GM18867 (cell line): ENCODE results near the gene DAPK3.
"Not testable (repeated sequence)": the region's sequence is repeated elsewhere in the genome, so short reads cannot be mapped to it uniquely, and the experiment has no call there.

ENCODE experiments used
- ATAC-seq: cut with Tn5 transposase; IDR thresholded peaks from one replicate; pipeline ENCODE4 v1.9.1; 2021; ENCODE audit warnings: mild to moderate bottlenecking, moderate library complexity; ENCODE audit not compliant: unreplicated experiment

The DAPK3 gene

DNA sequence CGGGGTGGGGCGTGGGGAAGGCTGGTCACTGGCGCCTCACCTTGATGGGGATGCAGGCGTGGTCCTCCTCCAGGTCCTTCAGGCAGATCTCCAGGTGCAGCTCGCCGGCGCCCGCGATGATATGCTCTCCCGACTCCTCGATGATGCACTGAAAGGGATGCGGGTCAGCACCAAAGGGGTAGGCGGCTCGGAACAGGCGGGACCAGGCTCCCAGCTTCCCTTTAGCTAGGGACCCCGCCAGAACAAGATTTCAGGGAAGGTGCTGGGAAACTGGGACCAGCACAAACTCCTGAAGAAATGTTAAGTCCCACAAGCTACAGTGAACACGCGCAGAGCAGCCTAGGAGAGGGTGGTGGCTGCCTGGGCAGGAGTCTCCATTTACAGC is 8.4 kb upstream of the DAPK3 start:
- ATAC-seq: no peak

DNA sequence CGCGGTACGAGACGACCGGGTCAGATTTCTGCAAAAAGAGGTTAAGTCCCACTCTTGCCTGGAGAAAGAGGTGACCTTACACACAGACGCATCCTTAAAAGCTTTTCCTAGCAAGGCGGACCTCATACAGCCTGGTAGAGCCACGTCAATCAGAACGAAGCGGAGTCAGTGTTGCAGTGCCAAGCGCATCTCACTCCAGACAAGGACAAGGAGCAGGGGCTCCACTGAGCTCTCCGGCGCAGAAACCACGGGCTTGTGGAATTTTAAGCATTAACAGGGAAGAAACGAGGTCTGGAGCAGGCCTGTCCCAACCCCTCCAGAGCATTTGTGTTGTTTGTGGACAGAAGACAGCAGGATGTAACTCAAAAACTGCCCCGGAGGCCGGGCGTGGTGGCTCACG is 7.2 kb upstream of the DAPK3 start:
- no peak for ATAC-seq

DNA sequence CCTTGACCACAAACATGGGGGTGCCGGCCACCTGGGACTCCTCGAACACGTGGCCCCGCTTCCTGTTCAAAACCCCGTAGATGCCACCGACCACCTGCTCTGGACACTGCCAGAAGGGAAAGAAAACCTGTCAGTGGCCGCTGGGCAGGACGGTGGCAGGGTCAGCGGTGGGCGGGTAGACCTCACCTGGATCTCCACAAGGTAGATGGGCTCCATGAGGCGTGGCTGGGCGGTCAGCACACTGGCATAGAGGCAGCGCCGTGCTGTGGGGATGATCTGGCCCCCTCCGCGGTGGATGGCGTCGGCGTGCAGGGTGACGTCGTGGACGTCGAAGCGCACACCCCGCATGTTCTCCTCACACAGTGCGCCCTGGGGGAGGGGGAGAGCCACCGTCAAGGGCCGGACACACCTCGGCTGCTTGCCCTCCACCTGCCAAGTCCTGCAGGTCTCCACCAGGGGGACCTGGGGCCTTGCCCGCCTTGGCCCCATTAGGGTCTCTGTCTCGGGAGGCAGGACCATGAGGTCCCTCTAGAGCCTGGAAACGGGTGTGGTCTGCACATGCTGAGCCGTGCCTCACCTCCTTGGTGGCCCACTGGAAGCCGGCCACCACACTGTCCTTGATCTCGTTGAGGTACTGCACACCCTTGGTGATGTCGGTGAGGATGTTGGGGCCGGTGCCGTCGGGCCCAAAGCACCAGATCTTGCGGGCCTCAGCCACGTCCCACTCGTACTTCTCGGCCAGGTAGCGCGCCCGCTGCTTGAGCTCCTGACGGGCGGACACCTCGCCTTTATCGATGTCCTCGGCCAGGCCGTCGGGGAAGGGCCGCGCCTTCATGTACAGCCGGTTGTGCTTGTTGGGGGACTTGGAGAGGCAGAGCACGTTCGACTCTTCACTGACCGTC is 6.6 kb upstream of the DAPK3 start:
- ATAC-seq: no peak

DNA sequence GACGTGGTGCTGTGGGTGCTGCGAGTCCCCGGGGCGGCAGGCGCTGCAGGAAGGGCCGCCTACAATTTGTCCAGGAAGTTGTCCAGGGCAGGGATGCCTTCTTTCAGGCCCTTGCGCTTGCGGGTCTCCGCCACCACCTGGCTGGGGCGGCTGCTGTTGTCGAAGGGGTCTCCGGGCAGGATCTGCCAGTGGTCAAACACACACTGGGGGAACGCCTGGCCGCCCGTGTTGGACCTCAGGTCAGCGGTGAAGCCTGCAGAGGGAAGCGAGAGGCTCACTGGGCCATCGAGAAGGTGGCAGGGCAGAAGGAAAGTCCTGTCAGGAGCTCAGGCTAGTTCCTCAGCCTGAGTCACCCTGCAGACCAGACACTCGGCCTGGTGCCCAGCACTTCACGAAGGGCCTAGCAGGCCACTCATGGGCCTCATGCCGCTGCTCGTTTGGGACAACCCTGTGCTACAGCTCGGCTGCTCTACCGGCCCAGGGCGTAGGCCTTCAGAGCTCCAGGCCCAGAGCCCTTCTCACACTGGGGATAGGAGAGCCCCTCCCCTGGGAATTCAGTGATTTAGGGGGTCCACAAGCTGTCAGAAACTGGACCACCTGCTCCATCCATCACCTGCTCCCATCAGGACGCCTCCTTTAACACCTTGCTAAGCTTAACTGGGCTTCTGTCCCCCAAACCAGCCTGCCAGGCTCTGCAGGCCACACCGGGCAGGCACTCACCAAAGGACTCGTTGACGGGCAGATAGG is 5.8 kb upstream of the DAPK3 start:
- no peak for ATAC-seq

DNA sequence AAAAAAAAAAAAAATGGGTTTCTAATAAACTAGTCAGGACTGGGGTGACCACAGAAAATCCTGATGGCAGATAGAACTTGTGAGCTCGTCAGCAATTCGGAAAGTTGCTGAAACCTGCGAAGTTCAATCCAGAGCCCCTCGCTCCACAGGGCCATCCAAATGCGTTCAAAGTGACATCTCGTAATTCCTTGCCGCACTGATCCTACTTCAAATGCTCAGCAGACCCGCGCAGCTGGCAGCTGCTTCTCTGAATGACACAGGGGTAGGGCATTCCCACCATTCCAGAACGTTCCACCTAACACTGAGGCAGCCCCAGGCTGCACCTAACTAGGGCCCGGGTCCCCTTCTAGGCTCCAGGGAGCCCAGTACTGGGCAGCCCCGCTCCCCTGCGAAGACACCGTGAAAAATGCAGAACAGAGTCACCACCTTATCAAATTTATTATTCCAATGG is 4.8 kb upstream of the DAPK3 start:
- ATAC-seq: no peak

DNA sequence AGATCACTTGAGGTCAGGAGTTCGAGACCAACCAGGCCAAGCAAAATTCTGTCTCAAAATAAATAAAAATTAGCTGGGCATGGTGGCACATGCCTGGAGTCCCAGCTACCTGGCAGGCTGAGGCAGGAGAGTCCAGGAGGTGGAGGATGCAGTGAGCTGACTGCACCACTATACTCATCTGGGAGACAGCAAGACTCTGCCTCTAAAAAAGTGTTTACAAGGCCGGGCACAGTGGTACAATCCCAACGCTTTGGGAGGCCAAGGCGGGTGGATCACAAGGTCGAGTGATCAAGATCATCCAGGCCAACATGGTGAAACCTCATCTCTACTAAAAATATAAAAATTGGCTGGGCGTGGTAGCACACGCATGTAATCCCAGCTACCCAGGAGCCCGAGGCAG is 4.2 kb upstream of the DAPK3 start:
- ATAC-seq: no peak

DNA sequence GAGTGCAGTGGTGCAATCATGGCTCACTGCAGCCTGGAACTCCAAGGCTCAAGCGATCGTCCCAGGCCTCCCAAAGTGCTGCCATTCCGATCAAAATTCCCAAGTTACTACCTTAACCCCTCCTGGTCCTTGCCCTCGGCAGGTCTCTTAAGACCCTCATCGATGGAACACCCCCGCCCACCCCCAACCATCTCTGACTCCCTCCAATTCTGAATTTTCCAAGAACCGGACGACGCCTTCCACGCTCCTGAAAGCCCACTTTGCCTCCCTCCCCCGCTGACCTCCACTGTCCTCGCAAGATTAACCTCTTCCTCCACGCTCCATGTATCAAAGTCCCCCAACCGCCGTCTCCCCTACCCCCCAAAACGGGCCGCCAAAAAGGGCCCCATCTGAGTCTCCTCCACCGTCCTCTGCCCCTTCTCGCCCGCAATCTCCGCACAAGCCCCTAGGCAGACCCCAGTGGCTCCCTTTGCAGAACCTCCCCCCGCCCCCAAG is 539 bp downstream of the DAPK3 start:
- ATAC-seq: no peak

DNA sequence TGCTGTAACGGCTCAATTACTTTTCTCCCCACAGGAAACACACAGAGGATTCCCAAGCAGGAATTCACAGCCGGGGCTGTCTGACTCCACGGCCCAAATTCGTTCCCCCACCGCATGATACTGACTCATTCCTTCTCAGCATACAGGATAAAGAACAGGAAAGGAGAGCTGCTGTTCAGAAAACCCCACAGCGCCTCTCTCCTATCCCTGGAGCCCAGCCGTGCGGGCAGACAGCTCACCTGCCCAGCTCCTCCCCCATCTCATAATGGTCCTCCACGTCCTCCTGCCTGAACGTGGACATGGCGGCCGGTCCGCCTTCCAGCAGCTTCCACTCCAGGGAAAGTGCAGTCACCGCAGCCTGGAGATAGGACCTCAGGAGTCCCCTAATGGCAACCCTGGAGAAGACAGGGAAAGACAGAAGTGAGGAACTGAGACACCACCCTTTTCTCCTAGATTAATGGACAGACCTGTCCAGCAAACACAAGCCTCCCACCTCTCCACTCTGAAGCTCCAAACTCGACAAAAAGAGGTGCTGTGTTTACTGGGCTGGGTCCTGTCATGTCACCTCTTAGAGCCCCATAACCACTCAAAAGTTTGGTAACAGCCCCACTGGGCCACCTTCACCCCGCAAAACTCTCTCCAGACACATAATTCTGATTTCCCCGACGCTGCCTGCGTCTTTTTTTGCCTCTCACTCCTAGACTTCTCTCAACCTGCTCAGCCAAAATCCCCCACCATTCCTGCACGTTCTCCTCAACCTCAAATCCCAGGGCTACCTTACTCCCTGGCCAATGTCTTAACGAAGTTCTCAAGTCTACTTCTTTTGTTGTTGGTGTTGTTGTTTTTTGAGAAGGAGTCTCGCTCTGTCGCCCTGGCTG is 1.2 kb downstream of the DAPK3 start:
- no peak for ATAC-seq

DNA sequence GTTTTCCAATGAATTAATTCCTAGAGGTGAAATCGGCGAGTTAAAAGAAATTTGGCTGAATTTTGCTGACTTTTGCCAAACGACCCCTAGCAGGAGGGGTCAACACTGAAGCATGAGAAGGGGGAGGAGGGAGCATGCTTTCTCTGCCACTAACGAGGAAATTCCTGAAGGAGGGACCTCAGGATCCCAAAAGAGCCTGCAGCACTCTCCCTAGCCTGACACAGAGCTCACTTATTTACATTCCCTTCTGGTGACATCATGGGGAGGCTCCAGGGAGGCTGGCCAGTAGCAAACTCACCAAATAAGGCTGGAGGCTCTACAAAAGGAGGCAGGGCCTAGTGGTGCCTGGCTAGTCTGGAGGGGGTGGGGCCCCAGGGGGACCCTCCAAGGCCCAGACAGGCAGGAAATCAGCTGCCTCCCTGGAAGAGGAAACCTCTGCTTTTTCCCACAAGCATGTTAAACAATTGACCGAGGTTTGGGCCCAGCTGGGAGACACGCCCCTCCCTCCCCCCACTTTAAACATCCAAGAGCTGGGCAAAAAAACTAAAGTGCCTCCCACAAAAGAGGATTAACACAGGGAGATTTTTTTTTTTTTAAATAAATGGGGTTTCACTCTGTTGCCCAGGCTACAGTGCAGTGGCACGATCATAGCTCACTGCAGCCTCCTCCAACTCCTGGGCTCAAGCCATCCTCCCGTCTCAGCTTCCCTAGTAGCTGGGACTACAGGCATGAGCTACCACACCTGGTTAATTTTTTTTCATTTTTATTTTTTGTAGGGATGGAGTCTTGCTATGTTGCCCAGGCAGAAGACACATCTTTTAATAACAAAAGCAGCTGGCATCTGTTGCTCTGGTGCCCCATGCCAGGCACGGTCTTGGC is 2.1 kb downstream of the DAPK3 start:
- ATAC-seq: no peak

DNA sequence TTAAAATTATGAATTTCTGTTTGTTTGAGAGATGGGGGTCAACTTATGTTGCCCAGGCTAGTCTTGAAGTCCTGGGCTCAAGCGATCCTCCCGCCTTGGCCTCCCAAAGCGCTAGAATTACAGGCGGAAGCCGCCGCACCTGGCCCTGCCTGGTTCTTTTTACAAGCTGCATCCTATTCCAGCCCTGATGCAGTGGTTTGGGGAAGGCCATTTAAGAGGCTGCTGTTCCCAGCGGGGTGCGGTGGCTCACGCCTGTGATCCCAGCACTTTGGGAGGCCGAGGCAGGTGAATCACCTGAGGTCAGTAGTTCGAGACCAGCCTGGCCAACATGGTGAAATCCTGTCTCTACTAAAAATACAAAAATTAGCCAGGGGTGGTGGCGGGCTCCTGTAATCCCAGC is 2.9 kb downstream of the DAPK3 start:
- not testable (repeated sequence) for ATAC-seq

DNA sequence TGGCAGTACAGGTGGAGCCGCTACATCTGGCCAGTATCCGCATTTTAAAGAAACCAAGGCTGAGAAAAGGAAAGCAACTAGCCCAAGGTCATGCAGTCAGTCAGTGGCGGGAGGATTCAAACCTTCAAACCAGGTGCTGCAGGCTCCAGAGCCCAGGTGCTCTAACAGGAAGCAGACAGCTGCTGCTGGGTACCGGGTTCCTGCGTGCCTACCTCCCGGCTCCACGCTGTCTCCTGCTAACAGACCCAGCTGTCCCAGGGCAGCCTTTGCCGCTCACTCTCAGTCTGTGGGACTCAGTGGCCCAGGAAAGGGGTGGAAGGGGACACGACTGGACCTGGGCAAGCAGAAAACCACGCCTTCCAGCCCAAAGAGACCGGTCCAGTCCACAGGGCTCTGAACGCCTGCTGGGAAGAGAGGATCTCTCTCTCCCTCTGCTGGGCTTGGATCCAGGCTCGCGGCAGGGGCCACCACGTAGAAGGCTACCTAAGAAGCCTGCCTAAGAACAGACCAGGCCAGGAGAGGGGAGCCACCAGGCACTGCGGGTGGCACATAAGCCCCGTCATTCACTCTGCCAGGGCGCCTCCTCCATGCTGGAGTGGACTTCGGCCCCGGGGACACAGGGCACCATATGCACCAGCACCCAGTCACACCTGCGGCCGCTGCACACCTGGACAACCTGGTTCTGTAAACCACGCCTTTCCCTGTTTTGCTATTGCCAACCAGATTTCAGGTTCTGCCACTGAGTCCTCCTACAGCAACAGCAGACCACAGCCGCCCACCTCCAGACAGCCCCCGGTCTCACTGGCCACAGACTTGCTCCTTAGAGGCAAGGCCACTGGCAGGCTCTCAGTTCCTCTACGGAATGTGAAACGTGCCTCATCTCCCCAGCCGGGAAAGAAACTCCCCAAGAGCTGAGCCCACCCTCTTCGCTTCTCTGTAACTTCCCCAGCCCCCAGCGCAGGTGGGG is 4.6 kb downstream of the DAPK3 start:
- ATAC-seq: no peak

DNA sequence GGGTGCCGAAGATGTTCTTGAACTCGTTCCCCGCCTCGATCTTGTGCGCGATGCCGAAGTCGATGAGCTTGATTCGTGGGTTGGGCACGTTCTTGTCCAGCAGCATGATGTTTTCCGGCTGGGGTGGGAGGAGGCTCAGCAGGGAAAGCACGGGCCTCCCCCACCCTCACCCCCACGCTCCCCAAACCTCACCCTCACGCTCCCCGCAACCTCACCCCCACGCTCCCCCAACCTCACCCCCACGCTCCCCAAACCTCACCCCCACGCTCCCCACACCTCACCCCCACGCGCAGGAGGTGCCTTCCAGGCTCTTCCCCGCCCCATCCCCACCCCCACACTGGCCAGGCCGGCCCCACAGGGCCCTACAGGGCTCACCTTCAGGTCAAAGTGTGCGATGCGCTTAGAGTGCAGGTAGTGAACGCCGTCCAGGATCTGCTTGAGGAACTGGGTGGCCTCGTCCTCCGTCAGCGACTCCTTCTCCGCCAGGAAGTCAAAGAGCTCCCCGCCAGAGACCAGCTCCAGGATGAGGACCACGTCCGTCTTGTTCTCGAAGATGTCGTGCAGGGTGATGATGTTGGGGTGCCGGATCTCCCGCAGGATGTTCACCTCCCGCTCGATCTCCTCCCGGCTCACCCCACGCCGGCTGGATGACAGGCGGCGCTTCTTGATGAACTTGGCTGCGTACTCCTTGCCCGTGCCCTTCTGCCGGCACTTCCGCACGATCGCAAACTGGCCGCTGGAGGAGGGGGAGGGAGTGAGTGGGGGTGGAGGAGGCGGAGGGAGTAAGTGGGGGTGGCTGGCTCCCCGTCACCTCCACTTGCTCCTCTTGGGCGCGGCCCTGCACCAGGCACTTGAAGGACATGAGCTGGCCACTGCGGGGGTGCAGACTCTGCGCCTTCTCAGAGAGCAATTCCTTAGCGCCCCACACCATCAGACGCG is 6.4 kb downstream of the DAPK3 start:
- ATAC-seq: no peak

DNA sequence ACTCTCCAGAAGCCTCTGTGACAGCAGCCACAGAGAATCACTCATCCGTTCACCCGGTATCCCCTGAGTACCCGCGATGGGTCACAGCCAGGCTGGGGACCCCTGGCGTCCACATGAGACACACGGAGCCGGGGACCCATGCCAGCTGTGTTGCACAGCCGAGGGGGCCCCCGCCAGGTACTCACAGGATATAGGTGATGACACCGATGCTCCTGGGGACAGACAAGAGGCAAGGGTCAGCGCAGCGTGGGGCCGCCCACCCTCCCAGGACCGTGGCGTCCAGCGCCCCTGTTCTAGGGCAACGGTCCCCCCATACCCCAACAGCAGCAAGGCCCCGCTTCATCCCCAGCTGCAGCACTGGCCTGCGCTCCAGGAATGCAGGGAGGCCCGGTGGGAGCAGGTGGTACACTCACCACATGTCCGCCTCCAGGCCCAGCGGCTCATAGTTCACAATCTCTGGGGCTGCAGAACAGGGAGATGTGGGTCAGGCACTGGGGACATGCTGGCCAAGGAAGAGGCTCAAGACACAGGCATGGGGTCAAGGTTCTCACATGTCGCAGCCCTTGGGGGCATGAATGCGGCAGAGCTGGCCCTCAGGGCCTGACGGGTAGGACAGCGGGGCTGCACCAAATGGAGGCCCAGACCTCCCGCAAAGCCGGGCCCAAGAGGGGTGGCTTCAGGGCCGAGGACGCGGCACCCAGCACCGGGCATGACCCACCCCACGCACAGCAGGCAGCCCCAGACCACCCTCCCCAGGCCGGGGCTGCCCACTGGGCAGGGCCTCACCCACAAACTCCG is 7.2 kb downstream of the DAPK3 start:
- no peak for ATAC-seq

DNA sequence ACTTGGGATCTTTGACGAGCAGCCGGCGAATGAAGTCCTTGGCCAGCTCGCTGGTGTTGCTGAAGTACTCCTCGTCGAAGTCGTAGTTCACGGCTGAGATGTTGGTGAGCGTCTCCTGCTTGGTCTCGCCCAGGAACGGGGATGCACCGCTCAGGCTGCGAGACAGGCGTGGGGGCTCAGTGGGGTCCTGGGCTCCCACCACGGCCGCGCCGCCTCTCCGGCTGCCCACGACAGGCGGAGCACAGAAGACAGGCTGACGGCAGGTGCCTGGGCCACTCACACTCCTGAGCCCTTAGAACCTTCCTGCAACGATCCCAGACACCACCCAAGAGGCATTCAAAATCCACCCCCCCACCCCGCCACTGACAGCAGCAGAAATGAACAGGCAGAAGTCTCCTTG is 9.9 kb downstream of the DAPK3 start:
- ATAC-seq: no peak

DNA sequence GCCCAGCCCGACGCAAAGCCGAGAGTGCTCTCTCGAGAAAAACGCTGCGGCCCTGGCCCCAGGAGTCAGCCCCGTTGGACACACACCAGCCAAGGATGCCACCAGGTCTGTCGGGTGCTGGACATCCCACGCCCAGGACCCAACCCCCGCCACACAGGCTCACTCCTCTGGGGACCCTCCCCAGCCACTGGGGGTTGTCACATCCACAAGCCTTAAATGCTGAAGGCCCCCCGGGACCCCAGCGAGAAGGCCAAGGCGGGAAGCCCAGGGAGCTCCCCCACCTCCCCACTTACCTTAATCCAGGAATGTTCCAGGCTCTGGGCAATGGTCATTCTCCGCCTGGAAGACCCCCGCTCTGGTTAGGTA is 11.2 kb downstream of the DAPK3 start:
- ATAC-seq: no peak

DNA sequence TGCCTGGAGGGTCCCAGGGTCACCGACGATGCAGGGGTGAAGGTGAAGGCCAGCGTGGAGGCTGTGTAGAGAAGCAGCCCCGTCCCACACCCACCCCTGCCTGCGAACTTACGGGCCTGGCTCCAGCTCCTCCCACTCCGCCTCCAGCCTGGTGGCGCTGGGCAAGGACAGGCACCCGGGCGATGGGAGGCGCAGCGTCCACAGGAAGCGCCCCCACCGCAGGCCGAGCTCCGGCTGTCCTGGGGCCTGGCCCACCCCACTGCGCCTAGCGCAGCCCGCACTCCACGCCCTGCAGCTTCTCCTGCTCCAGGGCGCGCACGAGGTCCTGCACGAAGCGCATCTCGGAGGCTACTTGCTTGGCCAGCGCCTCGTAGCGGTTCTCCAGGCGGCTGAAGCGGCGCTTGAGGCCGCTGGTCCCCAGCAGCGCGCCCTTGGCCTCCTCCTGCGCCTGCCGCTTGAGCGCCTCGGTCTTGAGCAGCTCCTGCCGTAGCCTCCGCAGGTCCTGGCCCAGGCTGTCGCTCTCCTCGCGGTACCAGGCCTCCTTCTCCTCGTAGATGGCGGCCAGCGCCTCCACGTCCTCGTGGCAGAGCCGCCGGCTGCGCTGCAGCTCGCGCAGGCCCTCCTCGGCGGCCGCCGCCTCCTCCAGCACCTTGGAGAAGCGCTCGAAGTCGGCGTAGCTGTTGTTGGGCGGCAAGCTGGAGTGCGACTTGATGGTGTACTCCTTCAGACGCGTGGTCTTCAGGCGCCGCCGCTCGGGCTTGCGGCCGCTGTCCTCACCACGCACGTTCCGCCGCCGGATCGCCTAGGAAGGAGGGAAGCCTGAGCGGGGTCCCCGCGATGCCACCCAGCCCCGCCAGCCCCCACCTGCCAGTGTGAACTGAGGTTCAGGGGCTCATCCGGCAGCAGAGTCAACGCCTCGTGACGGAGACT is 11.8 kb downstream of the DAPK3 start:
- no peak for ATAC-seq
